HG02610 (cell line): Measurements from ENCODE around the gene MED10.

Source experiments
- ATAC-seq: cut with Tn5 transposase; IDR thresholded peaks from one replicate; pipeline ENCODE4 v1.9.1; 2021; ENCODE audit warnings: mild to moderate bottlenecking, moderate library complexity; ENCODE audit not compliant: unreplicated experiment

MED10 gene, protein sequence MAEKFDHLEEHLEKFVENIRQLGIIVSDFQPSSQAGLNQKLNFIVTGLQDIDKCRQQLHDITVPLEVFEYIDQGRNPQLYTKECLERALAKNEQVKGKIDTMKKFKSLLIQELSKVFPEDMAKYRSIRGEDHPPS

DNA sequence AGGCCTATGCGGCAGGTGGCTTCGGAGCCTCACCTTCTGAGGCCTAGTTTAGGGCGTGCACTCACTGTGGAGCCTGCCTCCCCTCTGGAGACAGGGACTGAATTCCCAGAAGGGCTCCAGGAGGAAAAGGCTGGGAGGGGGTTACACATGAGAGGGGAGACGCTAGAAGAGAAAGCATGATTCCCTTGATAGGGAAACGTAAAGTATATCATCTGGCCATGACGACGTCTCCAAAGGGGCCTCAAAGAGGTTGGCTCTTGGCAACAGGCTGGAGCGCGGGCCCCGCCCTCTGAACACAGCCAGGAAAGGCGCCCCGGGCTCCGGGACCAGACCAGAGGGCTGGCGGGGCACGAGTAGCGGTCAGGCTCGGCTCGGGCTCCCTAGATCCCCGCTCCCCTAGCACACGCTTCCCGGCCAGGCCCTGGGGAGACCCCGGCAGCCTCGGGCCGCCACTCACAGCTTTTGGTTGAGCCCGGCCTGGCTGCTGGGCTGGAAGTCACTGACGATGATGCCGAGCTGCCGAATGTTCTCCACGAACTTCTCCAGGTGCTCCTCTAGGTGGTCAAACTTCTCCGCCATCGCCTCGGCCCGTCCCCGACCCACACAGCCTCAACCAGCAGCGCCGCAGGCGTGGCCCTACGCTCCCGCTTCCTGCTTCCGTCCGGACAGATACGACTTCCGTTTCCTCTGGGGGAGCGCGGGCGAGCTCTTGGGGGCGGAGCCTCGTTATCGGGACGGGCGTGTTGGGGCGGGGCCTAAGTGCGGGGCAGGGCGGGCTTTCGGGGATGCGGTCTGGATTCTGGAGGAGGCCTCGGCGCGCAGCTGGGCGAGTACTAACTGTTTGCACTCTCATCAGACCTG lies at the start of gene MED10:
Gene MED10, minus strand, starts transcription at position 643 of the 861 bp plus-strand sequence. Its CDS starts 64 bp downstream, at position 579.
- ATAC-seq = peak; percentile 98

GRCh38 chr5:6427694-6428093 lies 49.3 kb upstream of the MED10 start:
- no peak for ATAC-seq

DNA sequence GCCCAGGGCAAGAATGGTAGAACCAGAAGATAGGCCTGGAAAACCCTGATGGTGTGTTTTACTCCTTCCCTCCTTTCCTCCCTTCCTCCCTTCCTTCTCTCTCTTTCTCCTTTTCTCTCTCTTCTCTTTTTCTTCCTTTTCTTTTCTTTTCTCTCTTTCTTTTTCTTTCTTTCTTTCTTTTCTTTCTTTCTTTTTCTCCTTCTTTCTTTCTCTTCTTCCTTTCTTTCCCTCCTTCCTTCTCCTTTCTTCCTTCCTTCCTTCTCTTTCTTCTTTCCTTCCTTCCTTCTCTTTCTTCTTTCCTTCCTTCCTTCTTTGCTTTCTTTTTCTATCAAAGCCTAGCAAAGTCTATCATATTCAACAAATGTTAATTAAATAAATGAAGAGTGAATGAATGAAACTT lies 46.4 kb upstream of the MED10 start:
- no peak for ATAC-seq

- no peak for ATAC-seq
Measured at GRCh38 chr5:6424110-6424659, 45.8 kb upstream of the MED10 start.

DNA sequence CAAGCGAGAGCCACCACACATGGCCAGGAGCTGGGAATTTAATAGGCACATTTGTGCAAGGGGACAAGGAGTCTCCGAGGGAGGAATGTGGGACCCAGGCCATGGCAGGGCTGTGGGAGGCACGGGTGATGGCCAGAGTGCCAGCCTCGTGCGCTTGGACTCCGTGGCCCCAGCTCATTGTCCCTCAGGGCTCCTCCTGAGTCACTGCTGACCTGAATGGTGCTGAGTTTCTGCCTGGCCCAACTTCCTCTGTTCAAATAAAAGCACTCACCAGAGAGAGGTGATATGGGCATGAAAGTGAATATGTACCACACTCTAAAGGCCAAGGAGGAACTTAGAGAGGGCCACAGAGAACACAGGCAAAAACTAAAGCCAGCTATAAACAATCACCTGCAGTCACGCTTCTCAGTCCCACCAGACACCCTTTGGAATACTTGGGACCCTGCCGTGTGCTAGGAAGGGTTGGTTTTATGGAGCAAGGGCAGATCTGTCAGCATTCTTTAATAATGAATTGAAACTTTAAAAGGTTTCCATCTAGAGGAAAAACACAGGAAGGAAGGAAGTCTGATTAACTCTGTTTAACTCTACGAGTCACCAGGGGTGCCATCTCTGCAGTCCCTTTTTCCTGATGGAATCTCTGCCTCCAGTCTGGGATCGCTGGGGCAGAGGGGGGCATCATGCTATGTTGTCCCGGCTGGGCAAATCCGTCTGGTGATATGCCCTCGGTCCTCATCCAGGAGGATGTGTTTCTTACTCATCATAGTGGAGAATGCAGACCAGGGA lies 45.2 kb upstream of the MED10 start:
- ATAC-seq = no peak

DNA sequence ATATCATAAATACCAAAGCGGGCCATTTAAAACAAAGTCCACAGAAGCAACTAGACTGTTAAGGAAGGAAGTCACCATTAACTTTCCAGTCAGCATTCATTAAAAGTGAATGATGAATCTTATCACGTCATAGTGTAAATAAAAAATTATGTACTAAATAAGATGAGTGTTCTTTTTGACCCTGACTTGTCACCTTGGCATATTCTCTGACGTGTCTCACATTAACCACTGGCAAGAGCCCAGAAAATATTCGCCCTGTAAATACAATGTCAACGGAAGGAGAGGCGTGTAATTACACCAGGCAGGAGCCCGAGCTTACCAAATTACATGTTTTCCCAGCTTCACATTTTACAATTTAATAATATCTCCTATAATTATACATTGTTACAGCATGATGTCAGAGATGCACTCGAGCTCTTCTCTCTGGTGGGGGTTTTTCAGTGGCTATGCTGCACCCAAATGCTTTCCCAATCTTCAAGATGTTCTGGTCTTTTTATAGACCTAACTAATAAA lies 41.0 kb upstream of the MED10 start:
- no peak for ATAC-seq

GRCh38 chr5:6418679-6419276 lies 40.4 kb upstream of the MED10 start:
- no peak for ATAC-seq

GRCh38 chr5:6417657-6418056 lies 39.3 kb upstream of the MED10 start:
- no peak for ATAC-seq

DNA sequence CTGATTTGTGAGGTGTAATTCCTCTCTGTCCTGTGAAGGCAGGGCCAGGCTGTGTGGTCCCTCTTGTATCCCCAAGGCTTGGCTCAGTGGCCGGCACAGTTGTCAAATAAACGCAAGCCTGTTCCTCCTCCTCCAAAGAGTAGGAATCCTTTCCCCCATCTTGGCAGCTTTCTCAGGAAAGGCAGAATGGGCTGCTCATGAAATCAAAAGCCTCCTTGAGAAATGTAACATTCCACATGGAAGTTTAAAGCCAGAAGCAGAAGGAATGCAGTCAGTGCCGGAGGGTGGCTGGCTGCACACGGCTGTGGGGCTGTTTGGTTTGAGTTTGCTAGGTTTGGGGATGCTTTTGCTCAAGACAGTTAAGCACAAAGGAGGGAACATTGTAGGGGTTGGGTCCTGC lies 34.5 kb upstream of the MED10 start:
- no peak for ATAC-seq

DNA sequence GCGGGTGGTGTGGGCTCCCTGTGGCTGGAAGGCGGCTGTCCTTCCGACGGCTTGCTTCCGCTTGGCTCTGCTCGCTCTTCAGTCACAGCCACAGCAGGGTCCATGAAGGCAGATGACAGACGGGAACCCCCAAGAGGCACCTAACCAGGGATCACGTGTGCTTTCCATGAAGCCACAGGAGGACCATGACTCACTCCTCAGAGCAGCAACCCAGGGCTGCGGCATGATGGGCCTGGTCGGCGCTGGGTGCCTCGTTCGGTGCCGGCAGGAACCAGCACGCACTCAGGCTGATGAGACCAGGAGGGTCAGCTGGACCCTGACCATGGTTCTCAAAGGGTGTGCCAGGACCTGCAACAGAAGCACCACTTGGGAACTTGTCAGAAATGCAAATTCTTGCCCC lies 32.8 kb upstream of the MED10 start:
- no peak for ATAC-seq

DNA sequence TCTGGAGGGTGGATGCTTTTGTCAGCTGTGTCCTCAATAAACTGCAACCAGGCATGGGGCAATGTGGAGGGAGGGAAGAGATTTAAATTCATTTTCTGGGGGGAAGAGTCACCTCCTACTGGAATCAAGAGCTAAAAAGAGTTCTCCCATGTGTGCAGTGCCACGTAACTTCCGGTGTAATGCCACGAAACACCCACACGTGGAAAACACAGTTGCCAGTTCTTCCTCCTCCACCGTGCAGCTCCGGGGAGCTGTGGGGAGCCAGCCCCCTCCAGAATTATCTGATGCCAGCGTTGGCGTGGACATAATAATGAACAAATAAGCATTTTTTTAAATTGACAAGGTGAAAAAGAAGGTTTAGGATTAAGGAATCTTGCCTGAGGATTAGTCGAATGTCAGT lies 32.1 kb upstream of the MED10 start:
- no peak for ATAC-seq

DNA sequence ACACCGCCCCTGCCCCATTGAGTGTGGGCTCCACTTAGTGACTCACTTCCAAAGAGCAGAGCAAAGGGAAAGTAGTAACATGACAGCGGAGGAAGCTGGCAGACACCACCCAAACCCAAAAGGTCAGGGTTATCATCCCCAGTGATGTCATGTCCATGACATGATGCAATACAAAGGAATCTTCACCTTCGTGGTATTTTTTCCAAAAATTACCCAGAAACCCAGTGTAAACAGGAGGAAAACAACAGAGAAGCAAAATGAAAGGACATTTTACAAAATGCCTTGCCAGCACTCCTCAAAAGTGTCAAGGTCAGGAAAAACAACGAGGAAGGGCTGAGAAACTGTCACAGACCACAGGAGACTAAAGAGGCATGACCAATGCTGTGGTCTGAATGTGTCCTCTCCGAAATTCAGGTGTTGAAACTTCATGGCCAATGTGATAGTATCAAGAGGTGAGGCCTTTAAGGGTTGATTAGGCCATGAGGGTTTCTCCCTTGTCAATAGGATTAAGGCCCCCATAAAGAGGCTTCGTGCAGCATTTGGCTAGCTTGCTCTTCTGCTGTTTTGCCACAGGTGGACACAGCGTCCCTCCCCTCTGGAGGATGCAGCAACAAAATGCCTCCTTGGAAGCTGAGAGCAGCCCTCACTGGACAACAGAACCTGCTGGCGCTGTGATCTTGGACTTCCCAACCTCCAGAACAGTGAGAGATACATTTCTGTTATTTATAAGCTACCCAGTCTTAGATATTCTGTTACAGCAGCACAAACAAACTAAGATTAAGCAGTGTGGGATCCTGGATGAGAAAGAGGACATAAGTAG lies 30.5 kb upstream of the MED10 start:
- no peak for ATAC-seq

- ATAC-seq = no peak
Measured at GRCh38 chr5:6408260-6408596, 29.9 kb upstream of the MED10 start.

DNA sequence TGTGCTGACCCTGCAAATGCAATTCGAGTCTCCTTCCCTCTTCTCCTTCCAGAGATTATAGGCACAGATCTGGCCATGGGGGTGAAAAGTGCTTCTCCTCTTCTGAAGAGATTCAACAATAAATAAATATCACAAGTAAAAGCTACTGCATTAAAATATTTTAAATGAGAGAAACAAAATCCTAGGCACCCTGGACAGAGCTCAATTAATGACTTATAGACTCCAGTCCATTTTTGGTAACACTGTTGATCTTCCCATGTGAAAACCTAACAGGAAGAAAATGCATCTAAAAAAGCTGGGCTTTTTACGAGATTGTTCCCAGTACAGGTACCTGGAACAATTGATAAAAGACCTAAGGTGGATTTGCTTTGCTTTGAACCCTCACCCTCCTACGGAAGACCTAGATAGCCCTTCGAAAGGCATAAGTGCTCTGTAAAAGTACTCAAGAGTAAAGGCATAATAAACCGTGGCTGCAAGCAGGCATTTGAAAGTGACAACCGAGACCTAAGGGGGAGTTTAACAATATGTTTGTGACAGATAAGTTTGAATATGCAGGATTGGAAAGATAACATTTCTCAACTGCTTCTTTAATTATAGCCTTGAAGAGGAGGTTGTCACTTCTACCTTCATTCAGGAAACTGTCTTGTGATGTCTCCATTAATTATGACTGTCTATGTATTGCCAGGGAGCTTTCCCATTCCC lies 29.4 kb upstream of the MED10 start:
- ATAC-seq = no peak

DNA sequence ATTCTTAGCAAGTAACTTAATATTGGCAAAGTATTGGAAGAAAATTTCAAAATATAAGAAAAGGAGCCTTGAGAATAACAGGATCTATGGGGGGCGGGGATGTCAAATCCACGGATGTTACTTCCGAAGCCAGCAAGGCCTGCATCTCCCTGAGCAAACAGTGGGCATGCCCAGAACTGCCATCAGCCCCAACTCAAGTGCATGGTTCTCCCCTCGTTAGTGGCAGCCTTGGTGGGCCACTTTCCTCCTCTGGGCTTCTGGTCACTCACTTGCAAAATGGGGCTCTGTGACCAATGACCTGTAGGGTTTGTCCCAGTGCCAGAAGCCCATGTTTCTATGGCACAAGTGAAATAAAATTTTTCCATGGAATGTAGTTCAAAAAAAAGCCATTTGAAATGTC lies 27.2 kb upstream of the MED10 start:
- no peak for ATAC-seq

DNA sequence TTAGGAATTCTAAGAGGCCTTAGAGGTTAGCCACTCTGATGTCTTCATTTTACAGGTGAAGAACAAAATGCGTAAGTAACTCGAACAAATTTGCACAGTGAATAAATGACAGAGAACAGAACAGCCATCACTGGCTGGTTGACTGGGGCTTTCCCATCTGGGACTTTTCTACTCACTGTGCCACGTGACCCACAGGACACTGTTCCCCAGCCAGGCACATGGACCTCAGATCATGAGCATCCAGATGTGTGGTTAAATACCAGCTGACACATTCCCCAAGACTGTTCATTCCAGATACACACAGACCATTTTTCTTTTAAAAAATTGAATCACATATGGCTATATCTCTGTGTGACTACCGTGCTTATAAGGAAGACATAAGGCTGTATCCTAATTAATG lies 25.8 kb upstream of the MED10 start:
- ATAC-seq = peak; percentile 77

DNA sequence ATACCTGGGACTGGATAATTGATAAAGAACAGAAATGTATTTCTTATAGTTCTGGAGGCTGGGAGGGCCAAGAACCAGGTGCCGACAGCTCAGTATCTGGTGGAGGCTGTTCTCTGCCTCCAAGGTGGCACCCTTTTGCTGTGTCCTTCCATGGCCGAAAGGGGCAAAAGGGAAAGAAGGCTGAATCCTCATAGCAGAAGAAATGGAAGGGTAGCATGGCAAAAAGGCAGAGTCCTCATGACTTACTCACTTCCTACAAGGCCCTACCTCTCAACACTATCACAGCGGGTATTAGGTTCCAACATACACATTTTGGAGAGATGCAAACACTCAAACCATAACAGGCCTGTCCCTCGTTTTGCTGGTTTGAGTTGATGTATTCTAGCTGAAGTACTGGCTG lies 25.1 kb upstream of the MED10 start:
- ATAC-seq = no peak

DNA sequence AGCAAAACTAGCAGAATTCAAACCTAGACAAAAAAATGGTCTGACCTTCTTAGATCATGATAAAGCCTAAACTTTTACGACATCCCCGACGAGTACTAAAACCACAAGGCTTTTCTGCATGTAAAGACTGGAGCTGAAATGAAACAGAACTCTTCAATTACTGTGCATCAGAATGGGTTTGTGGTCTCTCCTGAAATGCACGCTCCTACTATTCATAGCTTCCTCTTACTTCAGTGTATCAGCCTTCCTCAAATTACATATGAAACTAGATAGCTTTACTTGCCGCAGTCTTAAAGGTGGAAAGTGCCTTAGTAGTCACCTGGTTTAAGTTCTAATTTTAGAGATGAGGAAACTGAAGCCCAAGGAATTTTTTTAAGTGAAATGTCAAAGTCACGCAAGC lies 24.6 kb upstream of the MED10 start:
- ATAC-seq = peak; percentile 57

DNA sequence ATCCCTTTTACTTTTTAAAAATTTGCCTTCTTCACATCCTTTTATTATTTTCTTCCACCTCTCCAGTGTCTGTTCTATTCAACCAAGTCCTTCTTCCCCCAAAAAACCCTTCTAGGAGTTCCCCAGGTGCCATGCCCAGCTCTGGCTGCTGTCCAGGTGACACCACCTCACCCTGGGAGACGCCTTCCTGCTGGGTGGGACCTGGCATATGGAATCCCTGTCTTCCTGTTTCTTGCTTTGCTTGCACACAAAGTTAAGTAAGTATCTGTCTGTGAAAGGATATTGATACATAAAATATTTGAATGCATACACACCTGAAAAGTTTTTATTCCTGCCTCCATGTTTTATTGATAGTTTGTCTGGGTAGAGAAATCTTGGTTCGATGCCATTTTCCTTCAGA lies 23.1 kb upstream of the MED10 start:
- no peak for ATAC-seq
